Panc1 (cell line): ENCODE data around the gene KLHL26. TPM values are rescaled to one million over a fixed set of nuclear protein-coding genes. Genes with fewer than 3 reads are reported as not detected.

Source experiments
- ATAC-seq: fragments of 200-7000 bp; cut with Tn5 transposase; 2 replicates; pipeline ENCODE4 v1.9.1; 2020; ENCODE audit warnings: mild to moderate bottlenecking, moderate library complexity
- BruUV-seq: library from RNA; stranded (reverse); fragments of 400-500 nt; replicated peaks from 2 replicates; lab custom pipeline; 2021; lab: Mats Ljungman, UMichigan
- CTCF ChIA-PET: fragments of 300-600 bp; sonication (Branson Sonifier 250); formaldehyde crosslinking; loops from one replicate; lab custom pipeline; 2022; ENCODE audit warnings: antibody characterized with exemption; lab: Charles Lee
- POLR2A ChIA-PET: fragments of 300-600 bp; sonication (Branson Sonifier 250); formaldehyde crosslinking; loops from one replicate; lab custom pipeline; 2022; ENCODE audit warnings: antibody characterized with exemption; lab: Charles Lee
- DNase-seq: peaks from one replicate; pipeline ENCODE4 v3.0.0-alpha.2; 2010; ENCODE audit warnings: low read depth, low spot score
- H3K27ac ChIP-seq: 2 replicates; pipeline ENCODE4 v1.5.1; 2011; ENCODE audit warnings: mild to moderate bottlenecking, low read length, inconsistent platforms
- H3K27me3 ChIP-seq: fragments of 200-500 bp; sonication (Bioruptor generic); 2 replicates; pipeline ENCODE4 v1.6.0; 2014; ENCODE audit warnings: low read length, inconsistent platforms; ENCODE audit not compliant: control insufficient read depth, insufficient read depth
- H3K36me3 ChIP-seq: fragments of 200-500 bp; sonication (Bioruptor generic); 2 replicates; pipeline ENCODE4 v1.5.1; 2014; ENCODE audit warnings: inconsistent platforms, mild to moderate bottlenecking, low read length, moderate library complexity; ENCODE audit not compliant: control insufficient read depth, insufficient read depth
- H3K4me1 ChIP-seq: 2 replicates; pipeline ENCODE4 v1.5.1; 2011; ENCODE audit warnings: inconsistent platforms, mild to moderate bottlenecking, low read length, moderate library complexity; ENCODE audit not compliant: control insufficient read depth, insufficient read depth
- H3K4me3 ChIP-seq, 2 experiments: 2 replicates each; pipeline ENCODE4 v1.5.1; 2011 to 2012; ENCODE audit warnings: low read depth in 2 of 2, low read length in 2 of 2, mild to moderate bottlenecking in 2 of 2, inconsistent platforms in 1 of 2, moderate library complexity in 1 of 2
- H3K9me3 ChIP-seq: fragments of 200-500 bp; sonication (Bioruptor generic); 2 replicates; pipeline ENCODE4 v1.5.1; 2014; ENCODE audit warnings: low read depth, mild to moderate bottlenecking, inconsistent platforms, low read length, moderate library complexity; ENCODE audit not compliant: control insufficient read depth, insufficient read depth
- POLR2AphosphoS5 ChIP-seq: IDR thresholded peaks from 2 replicates; pipeline ENCODE4 v1.6.1; 2012; ENCODE audit warnings: mild to moderate bottlenecking, low read depth, low read length, moderate library complexity
- SIN3A ChIP-seq: IDR thresholded peaks from 2 replicates; pipeline ENCODE4 v1.6.1; 2012; ENCODE audit warnings: low read depth, mild to moderate bottlenecking, low read length, moderate library complexity, borderline replicate concordance; ENCODE audit not compliant: insufficient read depth
- TCF7L2 ChIP-seq: IDR thresholded peaks from 2 replicates; pipeline ENCODE4 v1.6.1; 2011; ENCODE audit warnings: mild to moderate bottlenecking, low read depth, low read length, inconsistent platforms
- in situ Hi-C: cut with HindIII; loops from 2 replicates; pipeline ENCODE4 v1.10.0; 2016; ENCODE audit warnings: low sequenced_read_pairs, low pct_unique_long_range_greater_than_20kb
- intact Hi-C: fragments of 100-400 bp; cut with micrococcal nuclease; formaldehyde crosslinking; loops from one replicate; pipeline ENCODE4 v1.10.0; 2022; ENCODE audit not compliant: unreplicated experiment
- total RNA-seq: library from RNA; stranded (reverse); gene quantifications from one replicate; pipeline ENCODE4 v1.2.1, GENCODE V29; 2021; ENCODE audit not compliant: unreplicated experiment
- TF ChIP-seq, protein P1 (sequence below), 2 experiments: IDR thresholded peaks; 2 replicates each; pipeline ENCODE4 v1.6.1; 2011 to 2012; ENCODE audit warnings: low read depth in 2 of 2, control low read depth in 1 of 2, low read length in 1 of 2, mild to moderate bottlenecking in 1 of 2, moderate library complexity in 1 of 2; ENCODE audit not compliant: insufficient read depth in 1 of 2
- TF ChIP-seq, protein P2 (sequence below): fragments of 450-650 bp; IDR thresholded peaks from 2 replicates; pipeline ENCODE4 v1.5.1; 2017; ENCODE audit warnings: mild to moderate bottlenecking

The KLHL26 gene
- total RNA-seq, 1 experiment from 2014 or later: 4.4 TPM

DNA sequence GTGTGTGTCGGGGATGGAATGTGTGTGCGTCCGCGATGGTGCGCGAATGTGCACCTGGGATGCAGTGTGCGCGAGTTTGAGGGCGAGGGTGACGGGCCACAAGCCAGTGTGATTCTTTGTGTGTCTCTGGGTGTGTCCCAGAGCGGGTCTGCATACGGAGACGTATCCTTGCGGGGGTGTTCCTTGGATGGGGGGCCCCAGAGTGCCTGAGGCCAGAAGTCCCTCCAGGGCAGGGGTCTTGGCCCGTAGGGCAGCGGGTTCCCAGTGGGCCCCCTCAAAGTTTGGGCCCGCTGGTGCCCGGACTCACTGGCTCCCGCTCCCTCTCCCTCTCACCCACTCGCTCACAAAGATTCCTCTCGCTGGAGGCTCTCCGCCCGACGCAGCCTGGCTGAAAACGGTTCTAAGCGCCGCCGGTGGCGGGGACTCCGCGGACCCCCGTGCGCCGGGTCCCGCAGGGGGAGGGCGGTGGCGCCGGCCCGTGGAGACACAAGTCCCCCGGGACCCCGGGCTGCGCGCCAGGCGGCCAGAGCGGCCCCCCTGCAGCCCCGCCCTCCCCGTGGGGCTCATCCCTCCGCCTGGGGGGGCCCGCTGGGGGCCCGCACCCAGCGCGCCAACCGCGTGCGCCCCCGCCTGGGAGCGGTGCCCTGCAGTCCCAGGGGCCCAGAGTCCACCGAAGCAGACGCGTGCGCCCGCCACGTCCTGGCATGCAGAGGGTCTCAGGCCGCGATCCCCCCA, 31.1 kb upstream of the KLHL26 start:
- Histone ChIP-seq H3K27me3 (peaks cover 2% of the 10 kb centered on the region), H3K4me3 (peak overlapping the region; percentile 8 to 13; a peak in 2 of 4 replicates), H3K4me1 (peaks cover 2% of the 10 kb centered on the region), H3K36me3 (no peaks in the 10 kb centered on the region), H3K27ac (no peak overlapping the region), H3K9me3 (no peaks in the 10 kb centered on the region)
- in situ Hi-C loops: no loop called here
- TF ChIP-seq TCF7L2: no peak
- TF ChIP-seq POLR2AphosphoS5: no peak
- TF ChIP-seq SIN3A: no peak
- TF ChIP-seq, protein P1, sequence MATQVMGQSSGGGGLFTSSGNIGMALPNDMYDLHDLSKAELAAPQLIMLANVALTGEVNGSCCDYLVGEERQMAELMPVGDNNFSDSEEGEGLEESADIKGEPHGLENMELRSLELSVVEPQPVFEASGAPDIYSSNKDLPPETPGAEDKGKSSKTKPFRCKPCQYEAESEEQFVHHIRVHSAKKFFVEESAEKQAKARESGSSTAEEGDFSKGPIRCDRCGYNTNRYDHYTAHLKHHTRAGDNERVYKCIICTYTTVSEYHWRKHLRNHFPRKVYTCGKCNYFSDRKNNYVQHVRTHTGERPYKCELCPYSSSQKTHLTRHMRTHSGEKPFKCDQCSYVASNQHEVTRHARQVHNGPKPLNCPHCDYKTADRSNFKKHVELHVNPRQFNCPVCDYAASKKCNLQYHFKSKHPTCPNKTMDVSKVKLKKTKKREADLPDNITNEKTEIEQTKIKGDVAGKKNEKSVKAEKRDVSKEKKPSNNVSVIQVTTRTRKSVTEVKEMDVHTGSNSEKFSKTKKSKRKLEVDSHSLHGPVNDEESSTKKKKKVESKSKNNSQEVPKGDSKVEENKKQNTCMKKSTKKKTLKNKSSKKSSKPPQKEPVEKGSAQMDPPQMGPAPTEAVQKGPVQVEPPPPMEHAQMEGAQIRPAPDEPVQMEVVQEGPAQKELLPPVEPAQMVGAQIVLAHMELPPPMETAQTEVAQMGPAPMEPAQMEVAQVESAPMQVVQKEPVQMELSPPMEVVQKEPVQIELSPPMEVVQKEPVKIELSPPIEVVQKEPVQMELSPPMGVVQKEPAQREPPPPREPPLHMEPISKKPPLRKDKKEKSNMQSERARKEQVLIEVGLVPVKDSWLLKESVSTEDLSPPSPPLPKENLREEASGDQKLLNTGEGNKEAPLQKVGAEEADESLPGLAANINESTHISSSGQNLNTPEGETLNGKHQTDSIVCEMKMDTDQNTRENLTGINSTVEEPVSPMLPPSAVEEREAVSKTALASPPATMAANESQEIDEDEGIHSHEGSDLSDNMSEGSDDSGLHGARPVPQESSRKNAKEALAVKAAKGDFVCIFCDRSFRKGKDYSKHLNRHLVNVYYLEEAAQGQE (IDR thresholded peaks at IDR 0.05; ENCODE audit: insufficient read depth in 1 of 2, low read depth in 2 of 2, low read length in 1 of 2): no peak
- TF ChIP-seq, protein P2, sequence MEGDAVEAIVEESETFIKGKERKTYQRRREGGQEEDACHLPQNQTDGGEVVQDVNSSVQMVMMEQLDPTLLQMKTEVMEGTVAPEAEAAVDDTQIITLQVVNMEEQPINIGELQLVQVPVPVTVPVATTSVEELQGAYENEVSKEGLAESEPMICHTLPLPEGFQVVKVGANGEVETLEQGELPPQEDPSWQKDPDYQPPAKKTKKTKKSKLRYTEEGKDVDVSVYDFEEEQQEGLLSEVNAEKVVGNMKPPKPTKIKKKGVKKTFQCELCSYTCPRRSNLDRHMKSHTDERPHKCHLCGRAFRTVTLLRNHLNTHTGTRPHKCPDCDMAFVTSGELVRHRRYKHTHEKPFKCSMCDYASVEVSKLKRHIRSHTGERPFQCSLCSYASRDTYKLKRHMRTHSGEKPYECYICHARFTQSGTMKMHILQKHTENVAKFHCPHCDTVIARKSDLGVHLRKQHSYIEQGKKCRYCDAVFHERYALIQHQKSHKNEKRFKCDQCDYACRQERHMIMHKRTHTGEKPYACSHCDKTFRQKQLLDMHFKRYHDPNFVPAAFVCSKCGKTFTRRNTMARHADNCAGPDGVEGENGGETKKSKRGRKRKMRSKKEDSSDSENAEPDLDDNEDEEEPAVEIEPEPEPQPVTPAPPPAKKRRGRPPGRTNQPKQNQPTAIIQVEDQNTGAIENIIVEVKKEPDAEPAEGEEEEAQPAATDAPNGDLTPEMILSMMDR: no peak; the same call in 1 of the 2 replicates
- ChIA-PET POLR2A (interaction anchor here (0.6 kb wide), 1 partner anchor 33 kb away, joined by 18 read pairs; no protein-coding TSS in a partner anchor), CTCF (no interaction called here)
- no TSS peak for BruUV-seq
- intact Hi-C loops: no loop called here
- no peak for DNase-seq
- no peak for ATAC-seq

DNA sequence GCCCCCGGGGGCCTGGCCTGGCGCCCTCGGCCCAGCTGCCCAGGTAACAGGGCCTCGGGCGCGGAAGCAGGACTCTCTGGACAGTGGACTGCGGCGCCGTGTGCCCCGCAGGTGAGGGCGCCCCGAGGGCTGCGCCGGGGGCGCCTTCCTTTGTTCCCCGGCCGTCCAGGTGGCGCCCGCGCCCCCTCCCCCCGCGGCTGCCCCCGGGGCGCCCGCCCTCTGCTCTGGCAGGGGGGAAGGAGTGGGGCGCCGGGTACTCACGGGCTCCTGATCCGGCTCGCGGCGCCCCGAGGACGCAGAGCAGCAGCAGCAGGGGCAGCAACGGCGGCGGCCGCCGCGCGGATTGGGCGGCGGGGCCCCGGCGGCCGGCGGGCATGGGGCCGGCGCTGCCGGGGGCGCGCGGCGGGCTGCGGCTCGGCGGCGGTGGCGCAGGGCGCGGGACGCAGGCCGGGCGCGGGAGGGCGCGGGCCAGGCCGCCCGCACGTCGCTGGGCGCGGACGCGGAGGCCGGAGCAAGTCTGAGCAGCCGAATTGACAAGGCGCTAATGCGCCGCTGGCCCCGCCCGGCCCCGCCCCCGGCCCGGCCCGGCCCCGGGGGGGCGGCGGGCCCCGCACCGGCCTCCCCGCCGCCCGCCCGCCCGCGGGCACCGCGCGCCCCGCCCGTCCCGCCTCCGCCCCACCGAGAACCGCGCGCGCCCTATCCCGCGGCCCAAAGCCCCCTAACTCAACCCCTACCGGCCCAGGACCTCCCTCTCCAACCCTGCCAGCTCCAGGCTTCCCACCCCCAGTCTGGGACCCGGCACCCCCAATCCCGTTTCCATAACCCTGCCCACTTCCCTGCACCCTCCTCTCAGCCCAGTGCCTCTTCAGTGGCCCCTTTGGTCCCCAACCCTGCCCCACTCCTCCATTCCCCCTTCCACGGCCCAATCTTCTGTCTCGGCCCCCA, 30.3 kb upstream of the KLHL26 start, which contains the start of gene CRLF1:
Gene CRLF1 (minus strand): TSS at position 519 of the 945 bp plus-strand sequence. CDS start 143 bp downstream, at position 376.
- peaks cover 2% of the 10 kb centered on the region for H3K27me3 ChIP-seq

More for the DNA sequence above, 30.3 kb upstream of the KLHL26 start, which contains the start of gene CRLF1:
- TF ChIP-seq TCF7L2 (no peak), POLR2AphosphoS5 (no peak), SIN3A (no peak)
- TF ChIP-seq, protein P2: no peak
- TF ChIP-seq, protein P1 (IDR thresholded peaks at IDR 0.05; ENCODE audit: insufficient read depth in 1 of 2, low read depth in 2 of 2, low read length in 1 of 2): no peak
- ChIA-PET CTCF (no interaction called here), POLR2A (interaction anchor here (0.5 to 0.6 kb wide), 2 partner anchors 59 to 355 kb away, joined by 3 to 5 read pairs; no protein-coding TSS in a partner anchor)
- intact Hi-C loops: no loop called here
- Histone ChIP-seq H3K36me3 (no peaks in the 10 kb centered on the region), H3K4me3 (peak within 1 kb of the TSS; percentile 27 to 39), H3K4me1 (peaks cover 2% of the 10 kb centered on the region), H3K27ac (no peak within 1 kb of the TSS), H3K9me3 (no peaks in the 10 kb centered on the region)
- no TSS peak for BruUV-seq
- DNase-seq (no peak), ATAC-seq (peak; percentile 32)
- in situ Hi-C loops: no loop called here
